K562 (cell line): ENCODE measurements around the gene COX6B1.

Experiments
- CTCF ChIP-seq, 3 experiments: IDR thresholded peaks in 2 of 3; conservative IDR thresholded peaks in 1 of 3; 2 replicates each; pipeline ENCODE4 v1.5.1; 2011 to 2012; ENCODE audit warnings: low read length in 3 of 3, mild to moderate bottlenecking in 3 of 3, control low read depth in 2 of 3, improper control_type of control experiment in 1 of 3, inconsistent platforms in 1 of 3, low read depth in 1 of 3, mixed read lengths in 1 of 3, moderate library complexity in 1 of 3; ENCODE audit not compliant: insufficient read depth in 2 of 3
- FOXP4 ChIP-seq: sonication (generic); formaldehyde crosslinking; IDR thresholded peaks from 2 replicates; pipeline ENCODE4 v1.8.0; 2022; ENCODE audit warnings: mild to moderate bottlenecking, missing genetic modification reagents, borderline replicate concordance
- GATA2 ChIP-seq: sonication (generic); formaldehyde crosslinking; IDR thresholded peaks from 2 replicates; pipeline ENCODE4 v1.4.0; 2020; ENCODE audit warnings: mild to moderate bottlenecking, missing genetic modification reagents
- JUND ChIP-seq, 2 experiments: IDR thresholded peaks; 2 replicates in 1 of 2; 3 replicates in 1 of 2; pipeline ENCODE4 v1.6.1; 2011; ENCODE audit warnings: borderline replicate concordance in 2 of 2, low read depth in 2 of 2, low read length in 2 of 2, improper control_type of control experiment in 1 of 2, missing biosample characterization in 1 of 2, missing genetic modification characterization in 1 of 2, missing genetic modification reagents in 1 of 2
- LEF1 ChIP-seq: fragments of 450-650 bp; IDR thresholded peaks from 2 replicates; pipeline ENCODE4 v1.6.1; 2016; ENCODE audit warnings: mild to moderate bottlenecking
- MEF2D ChIP-seq: conservative IDR thresholded peaks from 2 replicates; pipeline ENCODE4 v1.6.1; 2016; ENCODE audit warnings: low read depth, missing genetic modification characterization, missing compliant biosample characterization
- POLR2AphosphoS5 ChIP-seq: IDR thresholded peaks from 2 replicates; pipeline ENCODE4 v1.6.1; 2011; ENCODE audit warnings: mild to moderate bottlenecking, low read depth, low read length, moderate library complexity; ENCODE audit not compliant: control insufficient read depth, insufficient read depth
- RFX5 ChIP-seq: IDR thresholded peaks from 2 replicates; pipeline ENCODE4 v1.6.1; 2011; ENCODE audit warnings: low read depth, mild to moderate bottlenecking, improper control_type of control experiment, low read length
- RHOXF2B ChIP-seq: fragments of 250-450 bp; sonication (Bioruptor Pico); conservative IDR thresholded peaks from 2 replicates; pipeline ENCODE4 v1.5.1; 2021
- YY1 ChIP-seq, 3 experiments: IDR thresholded peaks; 2 replicates each; pipeline ENCODE4 v1.6.1; 2011; ENCODE audit warnings: low read length in 2 of 3, mild to moderate bottlenecking in 2 of 3, moderate library complexity in 2 of 3, borderline replicate concordance in 1 of 3, control low read depth in 1 of 3, low read depth in 1 of 3; ENCODE audit not compliant: insufficient read depth in 3 of 3, insufficient replicate concordance in 2 of 3, control insufficient read depth in 1 of 3, insufficient read length in 1 of 3; ENCODE audit errors: extremely low read depth in 1 of 3
- ZNF449 ChIP-seq: fragments of 250-450 bp; sonication (Bioruptor Pico); IDR thresholded peaks from 2 replicates; pipeline ENCODE4 v1.8.0; 2022; ENCODE audit warnings: moderate library complexity, mild to moderate bottlenecking, inconsistent platforms

- TF ChIP-seq RHOXF2B (CRISPR knock-in tag): no peak
- TF ChIP-seq GATA2: no peak
- no peak for TF ChIP-seq RFX5
- no peak for TF ChIP-seq FOXP4
- TF ChIP-seq YY1 (IDR thresholded peaks at IDR 0.05; ENCODE audit: borderline replicate concordance in 1 of 3, control insufficient read depth in 1 of 3, extremely low read depth in 1 of 3, insufficient read depth in 3 of 3, insufficient read length in 1 of 3, insufficient replicate concordance in 2 of 3, low read depth in 1 of 3, low read length in 2 of 3): no peak
- no peak for TF ChIP-seq JUND (IDR thresholded peaks at IDR 0.05; ENCODE audit: borderline replicate concordance, low read depth, low read length)
- TF ChIP-seq JUND (tag; IDR thresholded peaks at IDR 0.05; ENCODE audit: borderline replicate concordance, low read depth, low read length): no peak
- TF ChIP-seq POLR2AphosphoS5: no peak
- no peak for TF ChIP-seq LEF1
- TF ChIP-seq ZNF449 (CRISPR knock-in tag): no peak
- TF ChIP-seq MEF2D (tag): no peak
- TF ChIP-seq CTCF (IDR thresholded peaks at IDR 0.05 in 2 of 3, conservative IDR thresholded peaks at IDR 0.05 in 1 of 3; ENCODE audit: insufficient read depth in 2 of 3, low read depth in 1 of 3, low read length in 3 of 3): no peak
Measured at GRCh38 chr19:35612224-35612558, 35.9 kb upstream of the COX6B1 start.
